DOHH2 (cell line): ENCODE measurements around the gene RORC.

Source experiments
- H3F3A ChIP-seq: fragments of 200-600 bp; sonication (generic), shearing (Covaris generic); 2 replicates; pipeline ENCODE4 v1.6.0; 2016; ENCODE audit warnings: antibody characterized with exemption, mild to moderate bottlenecking; ENCODE audit not compliant: control insufficient read depth, insufficient read depth
- H3K27ac ChIP-seq: fragments of 200-600 bp; sonication (generic); 2 replicates; pipeline ENCODE4 v1.5.1; 2014; ENCODE audit warnings: low read depth, mild to moderate bottlenecking, low read length, moderate library complexity
- H3K27me3 ChIP-seq: fragments of 200-600 bp; sonication (generic); 2 replicates; pipeline ENCODE4 v1.6.1; 2014; ENCODE audit warnings: mild to moderate bottlenecking, low read length, mixed read lengths; ENCODE audit not compliant: control insufficient read depth
- H3K36me3 ChIP-seq: fragments of 200-600 bp; sonication (generic); 2 replicates; pipeline ENCODE4 v1.6.1; 2014; ENCODE audit warnings: mild to moderate bottlenecking, low read length, moderate library complexity, mixed read lengths; ENCODE audit not compliant: control insufficient read depth
- H3K4me1 ChIP-seq: fragments of 200-600 bp; sonication (generic); 2 replicates; pipeline ENCODE4 v1.6.1; 2014; ENCODE audit warnings: mild to moderate bottlenecking, low read length, mixed read lengths; ENCODE audit not compliant: control insufficient read depth
- H3K4me2 ChIP-seq: fragments of 200-600 bp; sonication (generic); 2 replicates; pipeline ENCODE4 v1.6.0; 2014; ENCODE audit warnings: mild to moderate bottlenecking, low read length, moderate library complexity
- H3K4me3 ChIP-seq: fragments of 200-600 bp; sonication (generic); 2 replicates; pipeline ENCODE4 v1.5.1; 2014; ENCODE audit warnings: mild to moderate bottlenecking, low read length, mixed read lengths
- H3K79me2 ChIP-seq: fragments of 200-600 bp; sonication (generic); 2 replicates; pipeline ENCODE4 v1.6.1; 2014; ENCODE audit warnings: mild to moderate bottlenecking, low read length, mixed read lengths; ENCODE audit not compliant: control insufficient read depth
- H3K9me2 ChIP-seq: fragments of 200-600 bp; sonication (generic); replicated peaks from 2 replicates; pipeline ENCODE4 v1.6.1; 2014; ENCODE audit warnings: mild to moderate bottlenecking, low read length, mixed read lengths; ENCODE audit not compliant: control insufficient read depth
- H3K9me3 ChIP-seq: fragments of 200-600 bp; sonication (generic); 2 replicates; pipeline ENCODE4 v1.6.1; 2014; ENCODE audit warnings: antibody characterized with exemption, low read length, mixed read lengths; ENCODE audit not compliant: control insufficient read depth, insufficient read depth
- H4K20me1 ChIP-seq: fragments of 200-600 bp; sonication (generic); 2 replicates; pipeline ENCODE4 v1.6.0; 2014; ENCODE audit warnings: low read depth, mild to moderate bottlenecking, antibody characterized with exemption, low read length, moderate library complexity; ENCODE audit not compliant: control insufficient read depth, insufficient read depth
- CTCF ChIP-seq: fragments of 200-600 bp; sonication (generic); IDR thresholded peaks from one replicate; pipeline ENCODE4 v1.5.1; 2014; ENCODE audit warnings: antibody characterized with exemption, mild to moderate bottlenecking, low read depth, low read length; ENCODE audit not compliant: poor library complexity, severe bottlenecking
- EZH2phosphoT487 ChIP-seq: fragments of 200-600 bp; sonication (generic); IDR thresholded peaks from 2 replicates; pipeline ENCODE4 v1.6.1; 2017; ENCODE audit warnings: borderline replicate concordance, mild to moderate bottlenecking, antibody characterized with exemption, low read length, moderate library complexity, mixed read lengths

RORC gene

GRCh38 chr1:151803164-151803563, 28.4 kb downstream of the RORC start:
- no peaks in the 10 kb centered on the region for H3K9me2 ChIP-seq
- H3K4me2 ChIP-seq, result no peak overlapping the region
- no peak overlapping the region for H3K4me3 ChIP-seq
- H3F3A ChIP-seq, result no peaks in the 10 kb centered on the region
- H3K27ac ChIP-seq, result no peak overlapping the region
- peaks cover 25% of the 10 kb centered on the region for H3K27me3 ChIP-seq
- H3K36me3 ChIP-seq, result no peaks in the 10 kb centered on the region
- H3K4me1 ChIP-seq, result peaks cover 13% of the 10 kb centered on the region
- TF ChIP-seq EZH2phosphoT487, result no peak
- TF ChIP-seq CTCF, result no peak
- no peaks in the 10 kb centered on the region for H4K20me1 ChIP-seq
- H3K79me2 ChIP-seq, result no peaks in the 10 kb centered on the region
- no peaks in the 10 kb centered on the region for H3K9me3 ChIP-seq

- H3K27me3 ChIP-seq, result peaks cover 22% of the 10 kb centered on the region
- H3K27ac ChIP-seq, result no peak overlapping the region
- H3K79me2 ChIP-seq, result no peaks in the 10 kb centered on the region
- no peak for TF ChIP-seq EZH2phosphoT487
- TF ChIP-seq CTCF, result no peak
- H3K4me2 ChIP-seq, result no peak overlapping the region
- no peaks in the 10 kb centered on the region for H3K36me3 ChIP-seq
- no peaks in the 10 kb centered on the region for H4K20me1 ChIP-seq
- H3K4me3 ChIP-seq, result no peak overlapping the region
- H3K9me3 ChIP-seq, result no peaks in the 10 kb centered on the region
- H3F3A ChIP-seq, result no peaks in the 10 kb centered on the region
- H3K9me2 ChIP-seq, result no peaks in the 10 kb centered on the region
- peaks cover 13% of the 10 kb centered on the region for H3K4me1 ChIP-seq
Observed at GRCh38 chr1:151802372-151802771, 29.2 kb downstream of the RORC start.

- no peak overlapping the region for H3K4me2 ChIP-seq
- H3K9me2 ChIP-seq, result no peaks in the 10 kb centered on the region
- H3K79me2 ChIP-seq, result no peaks in the 10 kb centered on the region
- H3K36me3 ChIP-seq, result no peaks in the 10 kb centered on the region
- TF ChIP-seq CTCF, result no peak
- TF ChIP-seq EZH2phosphoT487, result no peak
- H3K4me3 ChIP-seq, result no peak overlapping the region
- H3F3A ChIP-seq, result no peaks in the 10 kb centered on the region
- no peak overlapping the region for H3K27ac ChIP-seq
- peaks cover 22% of the 10 kb centered on the region for H3K27me3 ChIP-seq
- no peaks in the 10 kb centered on the region for H4K20me1 ChIP-seq
- H3K4me1 ChIP-seq, result peaks cover 13% of the 10 kb centered on the region
- no peaks in the 10 kb centered on the region for H3K9me3 ChIP-seq
Observed at GRCh38 chr1:151801846-151802245, 29.8 kb downstream of the RORC start.

GRCh38 chr1:151801310-151801820, 30.2 kb downstream of the RORC start:
- Histone ChIP-seq H3K4me3 (no peak overlapping the region), H3K27me3 (peaks cover 22% of the 10 kb centered on the region), H3K9me2 (no peaks in the 10 kb centered on the region), H3K4me1 (peaks cover 13% of the 10 kb centered on the region), H3K9me3 (no peaks in the 10 kb centered on the region), H3K27ac (no peak overlapping the region), H3F3A (no peaks in the 10 kb centered on the region), H4K20me1 (no peaks in the 10 kb centered on the region), H3K79me2 (no peaks in the 10 kb centered on the region), H3K4me2 (no peak overlapping the region), H3K36me3 (no peaks in the 10 kb centered on the region)
- TF ChIP-seq EZH2phosphoT487, result no peak
- TF ChIP-seq CTCF, result no peak
